HG03159 (cell line): ENCODE results near the gene PLAAT5.
"Not testable (repeated sequence)": the region's sequence is repeated elsewhere in the genome, so short reads cannot be mapped to it uniquely, and the experiment has no call there.

Experiments
- ATAC-seq: cut with Tn5 transposase; IDR thresholded peaks from one replicate; pipeline ENCODE4 v1.9.1; 2021; ENCODE audit warnings: mild to moderate bottlenecking, moderate library complexity; ENCODE audit not compliant: unreplicated experiment

Gene PLAAT5

GRCh38 chr11:63490551-63491239, at the start of gene PLAAT5:
Gene PLAAT5, minus strand, starts transcription at chr11:63491167. Its CDS starts 133 bp downstream, at chr11:63491034.
- ATAC-seq: no peak

- no peak for ATAC-seq
These were observed 46.5 kb upstream of the PLAAT5 start for GRCh38 chr11:63537293-63538101.

DNA sequence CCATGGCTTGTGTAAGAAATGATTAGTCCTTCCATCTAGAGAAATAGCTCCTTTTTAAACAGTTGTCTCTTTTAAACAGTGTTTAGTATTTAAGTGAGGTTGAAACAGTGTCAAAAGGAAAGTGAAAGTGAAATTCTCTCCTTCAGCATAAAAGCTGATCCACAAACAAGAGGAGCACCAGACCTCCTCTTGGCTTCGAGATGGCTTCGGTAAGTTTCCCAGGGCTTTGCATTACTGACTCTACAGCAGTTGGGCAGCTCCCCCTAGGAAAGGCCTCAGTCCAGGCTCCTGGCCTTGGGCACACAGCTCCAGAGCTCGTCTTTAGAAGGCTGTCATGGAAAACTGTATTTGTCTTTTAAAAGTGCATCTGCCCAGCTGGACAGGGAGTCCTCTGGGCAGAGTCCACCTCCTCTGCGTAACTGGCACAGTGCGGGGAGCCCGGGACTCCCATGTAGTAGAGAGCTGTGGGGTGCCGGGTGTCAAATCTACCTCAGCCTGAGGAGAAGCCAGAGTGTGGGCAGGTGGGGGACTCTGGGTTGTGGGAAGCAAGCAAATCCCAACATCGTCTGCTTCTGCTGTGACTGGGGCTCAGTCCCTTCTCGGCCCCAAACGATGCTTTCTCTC, 45.8 kb upstream of the PLAAT5 start, which contains the start of gene PLAAT4:
TSS of gene PLAAT4 (plus strand) at position 140 of the 624 bp plus-strand sequence. CDS start at position 201, 61 bp downstream.
- no peak for ATAC-seq

GRCh38 chr11:63535734-63536133, 44.8 kb upstream of the PLAAT5 start:
- no peak for ATAC-seq

GRCh38 chr11:63534895-63535461, 44.0 kb upstream of the PLAAT5 start:
- ATAC-seq: peak; percentile 44

DNA sequence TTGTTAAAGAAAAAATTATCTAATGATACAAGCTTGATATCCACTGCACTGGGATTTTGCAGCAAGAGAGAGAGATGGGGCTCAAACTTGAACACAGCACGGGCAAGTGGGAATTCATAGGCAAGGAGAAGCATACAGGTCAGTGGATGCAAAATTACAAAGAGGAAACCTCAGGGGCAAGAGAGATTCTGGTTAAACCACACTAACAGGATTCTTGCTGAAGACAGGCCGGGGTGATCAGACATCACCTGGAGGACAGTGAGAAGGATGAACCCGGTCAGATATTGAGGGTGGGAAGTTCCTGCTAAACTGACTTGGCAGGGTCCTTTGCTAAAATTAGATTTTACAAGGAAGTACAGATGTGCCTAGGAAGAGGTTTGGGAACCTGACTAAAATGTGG, 43.1 kb upstream of the PLAAT5 start:
- ATAC-seq: no peak

DNA sequence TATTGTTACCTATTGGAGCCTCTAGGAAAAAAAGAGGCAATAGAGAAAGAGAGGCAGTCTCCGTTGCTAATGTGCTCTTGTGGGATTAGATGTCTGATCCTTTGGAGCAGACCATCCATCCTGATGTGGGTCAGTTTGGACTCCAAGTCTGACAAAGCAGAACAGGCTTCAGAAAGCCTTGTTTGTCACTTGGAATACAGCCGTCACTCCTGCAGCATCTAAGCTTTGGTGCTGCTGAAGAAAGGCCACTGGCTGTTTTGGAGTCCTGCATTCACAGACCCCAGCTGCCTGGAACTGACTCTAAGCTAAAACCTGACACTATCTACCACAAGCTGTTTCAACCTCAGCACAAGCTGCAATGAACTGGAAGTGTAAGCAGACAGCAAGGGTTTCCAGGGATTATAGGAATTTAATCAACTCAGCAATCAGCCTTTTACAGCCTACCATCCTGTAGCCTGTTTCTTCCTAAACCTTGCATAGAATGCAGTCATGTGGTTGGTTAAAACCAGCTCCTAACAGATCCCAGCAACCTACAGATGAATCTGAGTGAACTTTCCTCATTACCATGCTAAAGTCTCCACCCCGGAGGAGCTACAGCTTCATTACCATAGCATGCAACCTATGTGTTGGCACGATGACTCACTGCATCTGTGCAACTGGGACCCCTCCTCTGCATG, 42.0 kb upstream of the PLAAT5 start:
- ATAC-seq: no peak

DNA sequence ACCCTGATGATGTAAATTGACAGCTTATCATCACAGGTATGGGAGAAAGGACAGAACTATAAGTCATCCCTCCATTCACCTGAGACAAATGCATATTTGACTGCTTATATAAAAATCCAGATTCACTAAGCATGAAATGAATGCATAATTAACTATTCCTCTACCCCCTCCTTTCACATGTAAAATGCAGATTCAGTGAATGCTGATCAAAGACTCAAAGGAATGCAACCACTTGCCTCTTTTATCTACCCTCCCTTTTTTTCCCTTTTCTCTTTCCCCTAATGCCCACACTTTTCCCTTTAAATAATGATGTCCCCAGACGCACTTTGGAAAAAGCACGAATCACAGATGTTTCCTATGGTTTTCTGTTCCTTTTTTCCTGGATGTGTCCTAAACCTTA, 41.1 kb upstream of the PLAAT5 start:
- no peak for ATAC-seq

- peak; percentile 88 for ATAC-seq
These were observed 40.3 kb upstream of the PLAAT5 start for GRCh38 chr11:63531074-63531792.

DNA sequence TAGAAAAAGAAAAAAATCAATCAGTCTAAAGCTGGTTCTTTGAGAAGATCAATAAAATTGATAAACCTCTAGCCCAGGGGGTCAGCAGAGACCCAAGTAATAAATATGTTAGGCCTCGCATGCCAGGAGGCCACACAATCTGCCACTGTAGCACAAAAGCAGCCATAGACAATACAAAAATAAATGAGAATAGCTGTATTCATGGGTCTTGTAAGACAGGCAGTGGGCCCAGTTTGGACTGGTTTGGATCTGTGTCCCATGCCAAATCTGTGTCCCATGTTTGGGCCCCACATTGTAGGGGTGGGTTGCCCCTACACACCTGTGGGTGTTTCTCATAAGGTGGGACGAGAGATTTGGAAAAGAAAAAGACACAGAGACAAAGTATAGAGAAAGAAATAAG, 39.1 kb upstream of the PLAAT5 start:
- no peak for ATAC-seq

- ATAC-seq: not testable (repeated sequence)
These were observed 38.4 kb upstream of the PLAAT5 start for GRCh38 chr11:63529373-63529772.

GRCh38 chr11:63528729-63529278, 37.8 kb upstream of the PLAAT5 start:
- ATAC-seq: not testable (repeated sequence)

- ATAC-seq: not testable (repeated sequence)
These were observed 37.2 kb upstream of the PLAAT5 start for GRCh38 chr11:63528156-63528555.

GRCh38 chr11:63527667-63528066, 36.7 kb upstream of the PLAAT5 start:
- ATAC-seq: no peak

DNA sequence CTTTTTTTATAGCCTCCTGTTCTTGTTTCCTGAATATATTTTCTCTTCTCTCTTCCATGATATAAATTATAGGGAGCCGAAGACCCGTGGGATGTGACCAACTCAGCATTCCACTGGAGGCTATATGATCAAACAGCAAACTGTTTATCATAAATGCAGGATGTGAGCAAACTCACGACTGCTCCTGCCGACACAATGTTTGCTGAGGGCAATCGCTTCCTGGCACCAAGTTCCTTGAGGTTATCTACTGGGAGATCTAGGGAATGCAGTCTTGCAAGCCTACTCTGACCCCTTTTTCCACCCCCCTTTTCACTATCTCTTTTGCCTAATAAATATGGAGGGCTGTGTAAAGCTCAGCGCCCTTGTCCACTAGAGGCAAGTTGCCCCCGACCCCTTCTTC, 32.2 kb upstream of the PLAAT5 start:
- ATAC-seq: no peak

GRCh38 chr11:63521896-63522295, 30.9 kb upstream of the PLAAT5 start:
- no peak for ATAC-seq

DNA sequence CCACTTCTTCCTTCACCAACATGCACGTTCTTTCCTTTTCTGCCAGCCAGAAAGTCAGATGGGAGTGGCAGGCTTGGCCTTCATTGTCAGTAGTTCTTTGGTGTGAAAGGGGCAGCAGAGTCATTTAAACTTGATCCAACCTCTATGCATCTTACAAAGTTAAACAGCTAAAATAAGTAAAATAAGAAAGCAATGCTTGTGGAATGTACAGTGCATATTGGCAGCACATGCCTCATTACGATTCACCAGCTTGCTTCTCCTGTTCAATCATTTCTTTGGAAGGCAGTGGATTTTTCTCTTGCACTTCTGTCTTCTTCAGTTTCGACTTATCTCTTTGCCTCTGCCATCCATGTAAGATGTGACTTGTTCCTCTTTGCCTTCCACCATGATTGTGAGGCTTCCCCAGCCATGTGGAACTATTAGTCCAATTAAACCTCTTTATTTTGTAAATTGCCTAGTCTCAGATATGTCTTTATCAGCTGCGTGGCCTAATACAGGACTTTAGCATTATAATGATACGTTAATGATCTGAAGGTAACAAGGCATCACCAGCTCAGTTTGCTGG, 29.7 kb upstream of the PLAAT5 start:
- no peak for ATAC-seq

GRCh38 chr11:63518548-63518947, 27.6 kb upstream of the PLAAT5 start:
- no peak for ATAC-seq

GRCh38 chr11:63517156-63517555, 26.2 kb upstream of the PLAAT5 start:
- no peak for ATAC-seq
